ENCODE results near the gene TERT.

The TERT gene

DNA sequence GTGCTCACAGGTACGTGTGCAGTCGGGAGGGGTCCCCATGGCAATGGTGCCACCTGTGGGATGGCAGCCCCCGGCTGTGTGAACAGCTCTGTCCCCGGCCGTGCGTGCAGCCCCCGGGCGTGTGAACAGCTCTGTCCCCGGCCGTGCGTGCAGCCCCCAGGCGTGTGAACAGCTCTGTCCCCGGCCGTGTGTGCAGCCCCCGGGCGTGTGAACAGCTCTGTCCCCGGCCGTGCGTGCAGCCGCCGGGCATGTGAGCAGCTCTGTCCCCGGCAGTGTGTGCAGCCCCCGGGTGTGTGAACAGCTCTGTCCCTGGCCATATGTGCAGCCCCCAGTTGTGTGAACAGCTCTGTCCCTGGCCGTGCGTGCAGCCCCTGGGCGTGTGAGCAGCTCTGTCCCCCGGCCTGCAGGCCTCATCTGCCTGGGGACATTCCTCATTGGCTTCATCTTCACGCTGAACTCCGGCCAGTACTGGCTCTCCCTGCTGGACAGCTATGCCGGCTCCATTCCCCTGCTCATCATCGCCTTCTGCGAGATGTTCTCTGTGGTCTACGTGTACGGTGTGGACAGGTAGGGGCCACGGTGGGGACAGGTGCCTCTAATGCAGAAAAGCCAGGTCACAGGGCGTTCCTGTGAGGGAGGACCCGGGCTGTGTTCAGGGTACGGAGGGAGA lies 75.6 kb downstream of the TERT start:
- no peak for DNase-seq (ENCODE audit: low read depth)

DNA sequence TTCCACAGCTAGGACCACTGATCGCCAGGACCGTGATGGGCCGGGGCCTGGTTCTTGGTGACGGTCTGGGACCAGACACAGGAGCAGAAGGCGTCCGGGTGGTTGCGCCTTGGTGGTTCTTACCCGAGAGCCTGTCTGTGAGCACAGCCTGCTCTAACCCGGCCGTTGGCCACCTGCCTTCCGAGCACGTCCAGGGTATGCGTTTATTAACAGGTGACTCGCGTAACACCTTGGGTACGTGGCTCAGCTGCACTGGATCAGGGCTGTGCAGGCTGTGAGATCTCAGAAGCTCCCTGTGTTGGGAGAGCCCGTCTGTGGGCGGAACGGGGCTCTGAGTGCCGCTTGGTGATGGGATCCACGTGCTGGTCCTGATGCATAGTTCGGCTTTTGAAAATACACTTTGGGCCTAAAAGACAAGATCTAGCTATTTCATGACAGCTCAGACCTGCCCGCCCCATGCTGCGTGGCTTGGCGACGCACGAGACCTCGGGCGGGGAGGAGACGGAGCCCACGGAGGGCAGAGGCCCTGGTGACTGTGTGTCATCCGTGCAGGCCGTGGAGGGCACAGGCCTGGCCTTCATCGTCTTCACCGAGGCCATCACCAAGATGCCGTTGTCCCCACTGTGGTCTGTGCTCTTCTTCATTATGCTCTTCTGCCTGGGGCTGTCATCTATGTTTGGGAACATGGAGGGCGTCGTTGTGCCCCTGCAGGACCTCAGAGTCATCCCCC lies 76.4 kb downstream of the TERT start:
- no peak for DNase-seq (ENCODE audit: low read depth)

DNA sequence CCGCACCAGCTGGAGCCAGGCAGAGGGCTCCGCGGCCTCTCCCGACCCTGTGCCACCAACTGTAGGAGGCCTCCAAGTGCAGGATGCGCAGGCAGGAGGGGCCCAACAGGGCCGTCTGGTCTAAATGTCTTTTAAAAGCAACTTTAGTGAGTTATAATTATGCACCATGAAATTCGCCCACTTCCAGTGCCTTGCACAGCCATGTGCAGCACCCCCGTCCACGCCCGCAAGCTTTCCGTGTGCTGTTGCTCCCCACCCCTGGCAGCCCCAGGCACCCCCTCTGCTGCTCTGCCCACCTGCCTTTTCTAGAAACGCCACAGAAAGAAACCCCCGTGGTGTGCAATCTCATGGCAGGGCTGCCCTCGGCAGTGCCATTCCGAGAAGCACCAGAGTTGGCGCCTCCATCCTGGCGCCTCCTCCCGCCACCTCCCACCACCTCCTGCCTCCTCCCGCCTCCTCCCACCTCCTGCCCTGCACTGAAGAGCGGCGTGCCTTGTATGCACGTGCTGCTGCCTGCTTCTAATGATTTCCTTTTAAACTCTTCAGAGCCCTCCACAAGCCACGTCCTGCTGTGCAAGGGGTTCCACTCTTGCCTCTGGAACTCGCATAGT lies 77.2 kb downstream of the TERT start:
- no peak for DNase-seq (ENCODE audit: low read depth)

DNA sequence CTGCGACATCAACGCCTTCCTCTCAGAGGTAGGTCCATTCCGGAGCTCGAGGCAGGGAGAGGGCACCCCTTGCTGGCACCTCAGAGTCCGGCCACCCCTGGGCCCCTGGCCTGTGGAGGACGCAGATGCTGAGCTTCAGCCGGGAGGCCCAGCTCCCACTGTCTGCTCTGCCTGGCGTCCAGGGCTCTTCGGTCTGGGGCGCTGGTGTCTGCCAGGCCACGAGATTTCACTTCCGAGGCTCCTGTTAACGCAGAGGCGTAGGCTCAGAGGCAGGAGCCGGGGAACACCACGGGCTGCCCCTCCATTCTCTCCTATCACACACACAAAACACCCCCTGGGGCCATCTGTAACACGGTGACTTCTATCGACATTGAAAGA lies 78.0 kb downstream of the TERT start:
- DNase-seq (ENCODE audit: low read depth) = no peak

DNA sequence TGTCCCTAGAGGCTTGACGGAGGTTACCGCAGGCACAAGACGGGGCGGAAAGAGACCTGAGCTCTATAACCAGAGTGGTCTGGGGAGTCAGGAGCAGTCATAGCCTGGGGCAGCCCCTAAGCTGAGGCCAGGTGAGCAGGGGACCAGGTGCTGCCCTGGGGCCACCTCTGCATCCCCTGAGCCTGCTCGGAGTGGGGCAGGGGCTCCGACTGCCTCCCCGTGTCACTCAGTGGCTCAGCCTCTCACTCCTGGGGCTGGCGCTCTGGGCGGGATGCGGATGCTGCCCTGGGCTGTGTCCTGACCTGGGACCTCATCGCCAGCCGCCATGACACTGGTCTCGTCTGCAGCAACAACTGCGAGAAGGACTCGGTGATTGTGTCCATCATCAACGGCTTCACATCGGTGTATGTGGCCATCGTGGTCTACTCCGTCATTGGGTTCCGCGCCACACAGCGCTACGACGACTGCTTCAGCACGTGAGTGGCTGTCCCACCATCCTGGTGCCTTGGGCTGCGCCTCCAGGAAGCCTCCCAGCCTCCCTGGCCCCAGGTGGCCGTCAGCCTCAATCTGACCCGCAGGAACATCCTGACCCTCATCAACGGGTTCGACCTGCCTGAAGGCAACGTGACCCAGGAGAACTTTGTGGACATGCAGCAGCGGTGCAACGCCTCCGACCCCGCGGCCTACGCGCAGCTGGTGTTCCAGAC lies 78.5 kb downstream of the TERT start:
- no peak for DNase-seq (ENCODE audit: low read depth)

DNA sequence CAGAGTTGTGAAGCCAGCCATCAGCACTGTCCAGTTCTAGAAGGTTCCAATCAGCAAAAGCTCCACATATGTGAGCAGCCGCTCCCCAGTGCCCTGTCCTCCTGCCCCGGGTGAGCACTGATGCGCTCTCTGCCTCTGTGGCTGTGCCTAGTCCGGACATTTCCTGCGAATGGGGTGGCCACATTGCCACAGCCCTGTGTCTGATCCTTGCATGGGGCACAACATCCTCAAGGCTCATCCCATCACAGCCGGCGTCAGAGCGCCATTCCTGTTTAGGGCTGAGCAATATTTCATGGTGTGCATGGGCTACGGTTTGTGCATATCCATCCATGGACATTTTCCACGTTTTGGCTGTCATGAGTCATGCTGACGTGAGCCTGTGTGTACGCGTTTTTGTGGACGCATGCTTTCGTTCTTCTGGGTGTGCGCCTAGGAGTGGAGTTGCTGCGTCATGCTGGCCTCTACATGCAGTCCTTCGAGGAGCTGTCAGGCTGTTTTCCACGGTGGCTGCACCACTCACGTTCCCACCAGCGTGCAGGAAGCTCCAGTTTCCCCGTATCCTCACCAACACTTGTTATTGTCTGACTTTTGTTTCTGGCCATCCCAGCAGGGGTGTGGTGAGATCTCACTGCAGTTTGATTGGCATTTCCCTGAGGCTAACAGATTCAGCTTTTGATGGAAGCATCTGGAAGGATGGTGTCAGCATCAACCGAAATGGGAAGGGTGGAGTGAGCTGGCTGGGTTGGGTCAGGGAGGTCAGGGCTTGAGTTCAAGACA lies 79.4 kb downstream of the TERT start:
- no peak for DNase-seq (ENCODE audit: low read depth)

DNA sequence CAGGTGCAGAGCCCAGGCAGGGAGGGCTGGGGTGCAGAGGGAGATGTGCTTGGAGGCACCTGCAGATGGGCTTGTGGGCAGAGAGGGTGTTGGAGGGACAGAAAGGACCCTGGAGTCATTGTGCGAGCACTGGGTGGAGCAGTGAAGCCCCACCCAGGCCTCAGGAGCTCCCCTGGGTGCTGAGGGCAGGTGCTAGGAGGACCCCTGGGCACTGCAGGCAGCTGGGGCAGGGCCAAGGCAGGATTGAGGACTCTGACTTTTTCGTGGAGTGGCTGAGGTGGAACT lies 80.0 kb downstream of the TERT start:
- DNase-seq (ENCODE audit: low read depth) = no peak

DNA sequence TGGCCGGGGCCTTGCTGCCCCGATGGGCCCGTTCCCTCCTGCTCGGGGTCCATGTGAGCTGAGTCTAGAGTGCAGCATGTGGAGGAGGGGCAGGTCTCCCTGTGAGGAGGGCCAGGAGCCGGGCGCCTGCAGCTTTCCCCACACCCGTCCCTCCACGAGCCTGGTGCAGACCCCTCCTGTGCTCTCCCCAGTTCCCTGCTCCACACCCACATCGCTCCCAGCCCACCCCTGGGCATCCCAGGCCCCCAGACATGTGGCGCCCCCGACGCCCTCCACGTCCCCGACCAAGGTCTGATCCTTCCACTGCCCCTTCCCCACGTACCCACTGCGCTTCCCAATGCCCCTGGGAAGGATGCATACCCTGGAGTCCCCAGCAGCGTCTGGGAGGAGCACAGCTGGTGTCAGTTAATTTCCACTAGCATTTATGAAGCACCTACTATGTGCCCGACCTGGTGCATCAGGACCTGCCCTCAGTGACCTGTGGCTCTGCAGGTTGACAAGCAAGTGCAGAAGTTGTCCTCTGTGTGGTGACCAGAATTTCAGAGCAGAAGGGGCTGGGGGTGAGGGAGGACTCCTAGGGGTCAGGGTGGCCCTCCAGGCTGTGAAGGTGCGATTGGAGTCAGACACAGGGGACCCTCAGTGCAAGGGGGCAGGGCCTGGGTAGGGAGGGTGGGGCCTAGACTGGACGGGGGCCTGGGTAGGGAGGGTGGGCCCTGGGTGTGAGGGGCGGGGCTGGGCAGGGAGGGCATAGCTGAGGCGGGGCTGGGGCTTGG lies 80.5 kb downstream of the TERT start:
- DNase-seq (ENCODE audit: low read depth) = no peak

DNA sequence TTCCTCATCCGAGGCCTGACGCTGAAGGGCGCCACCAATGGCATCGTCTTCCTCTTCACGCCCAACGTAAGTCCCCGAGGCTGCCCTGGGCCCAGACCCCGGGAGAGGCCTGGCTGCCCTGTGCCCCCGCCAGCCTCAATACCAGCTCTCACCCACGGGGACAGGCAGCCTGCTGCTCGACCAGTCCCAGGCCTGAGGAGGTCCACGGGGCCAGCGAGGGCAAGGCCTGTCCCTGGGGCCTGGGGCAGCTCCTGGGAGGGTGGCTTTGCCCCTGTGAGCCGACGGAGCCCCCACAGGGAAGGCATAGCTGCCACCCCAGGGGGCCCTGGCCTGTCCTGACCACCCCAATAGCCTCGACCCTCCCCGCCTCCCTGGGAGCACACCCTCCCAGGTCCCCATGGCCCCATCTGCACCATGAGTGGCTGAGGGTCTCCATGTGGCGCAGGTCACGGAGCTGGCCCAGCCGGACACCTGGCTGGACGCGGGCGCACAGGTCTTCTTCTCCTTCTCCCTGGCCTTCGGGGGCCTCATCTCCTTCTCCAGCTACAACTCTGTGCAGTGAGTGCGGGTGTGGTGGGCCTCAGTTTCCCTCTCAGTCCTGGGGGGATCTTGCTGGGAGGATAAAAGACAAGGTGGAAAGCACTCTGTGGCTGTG lies 81.2 kb downstream of the TERT start:
- no peak for DNase-seq (ENCODE audit: low read depth)

DNA sequence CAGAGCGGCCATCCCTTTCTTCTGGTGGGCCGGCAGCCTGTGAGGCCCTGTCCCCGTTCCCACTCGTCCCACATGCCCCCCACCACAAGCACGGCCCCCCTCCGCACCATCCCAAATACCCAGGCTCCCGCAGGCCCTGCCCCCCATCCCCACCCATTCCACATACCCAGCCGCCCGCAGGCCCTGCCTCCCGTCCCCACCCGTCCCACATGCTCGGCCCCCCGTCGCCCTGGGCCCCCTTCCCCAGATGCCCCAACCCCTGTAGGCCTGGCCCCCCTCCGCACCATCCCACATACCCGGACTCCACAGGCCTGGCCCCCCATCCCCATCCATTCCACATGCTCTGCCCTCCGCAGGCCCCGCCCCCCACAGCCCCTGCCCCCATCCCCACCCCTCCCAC lies 82.0 kb downstream of the TERT start:
- DNase-seq (ENCODE audit: low read depth) = no peak

DNA sequence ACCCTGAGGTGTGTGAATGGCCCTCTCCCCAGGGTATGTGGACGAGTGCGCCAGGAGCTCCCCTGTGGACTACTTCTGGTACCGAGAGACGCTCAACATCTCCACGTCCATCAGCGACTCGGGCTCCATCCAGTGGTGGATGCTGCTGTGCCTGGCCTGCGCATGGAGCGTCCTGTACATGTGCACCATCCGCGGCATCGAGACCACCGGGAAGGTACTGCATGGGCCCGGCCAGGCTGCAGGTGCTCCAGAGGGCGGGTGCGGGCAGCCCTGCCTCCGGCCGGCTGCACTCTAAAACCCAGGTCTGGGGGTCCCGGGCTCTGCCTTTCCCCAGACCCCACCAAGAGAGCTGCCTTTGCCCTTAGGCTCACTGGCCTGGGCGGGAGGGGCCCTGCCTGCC lies 82.6 kb downstream of the TERT start:
- no peak for DNase-seq (ENCODE audit: low read depth)

DNA sequence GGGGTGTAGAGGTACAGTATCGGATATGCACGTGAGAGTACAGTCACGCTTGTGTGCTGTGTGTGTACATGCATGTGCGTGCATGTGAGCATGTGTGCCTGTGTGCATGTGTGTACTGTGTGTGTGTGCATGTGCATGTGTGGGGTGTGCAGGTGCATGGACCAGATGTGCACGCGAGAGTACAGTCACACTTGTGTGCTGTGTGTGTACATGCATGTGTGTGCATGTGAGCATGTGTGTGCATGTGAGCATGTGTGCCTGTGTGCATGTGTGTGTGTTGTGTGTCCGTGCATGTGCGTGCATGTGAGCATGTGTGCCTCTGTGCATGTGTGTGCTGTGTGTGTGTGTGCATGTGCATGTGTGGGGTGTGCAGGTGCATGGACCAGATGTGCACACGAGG lies 83.2 kb downstream of the TERT start:
- DNase-seq (ENCODE audit: low read depth) = no peak

DNA sequence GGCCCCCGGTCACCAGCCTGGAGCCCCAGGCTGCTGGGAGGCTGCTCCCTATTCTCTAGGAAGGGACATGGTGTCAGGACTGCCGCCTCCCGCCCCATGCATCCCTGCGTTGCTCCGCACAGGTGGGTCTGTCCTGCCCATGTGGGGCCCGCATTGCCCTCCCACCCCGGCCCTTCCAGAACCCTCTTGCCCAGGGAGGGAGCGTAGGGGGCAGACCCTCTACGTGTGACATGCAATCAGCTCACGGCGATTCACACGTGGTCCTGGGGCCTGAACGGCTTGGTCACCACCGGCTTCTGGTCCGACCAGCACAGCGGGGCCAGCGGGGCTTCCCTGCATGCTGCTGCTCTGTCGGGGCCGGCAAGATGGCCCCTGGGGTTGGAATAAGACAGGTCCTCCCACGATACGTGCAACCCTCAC lies 84.0 kb downstream of the TERT start:
- DNase-seq (ENCODE audit: low read depth) = no peak

DNA sequence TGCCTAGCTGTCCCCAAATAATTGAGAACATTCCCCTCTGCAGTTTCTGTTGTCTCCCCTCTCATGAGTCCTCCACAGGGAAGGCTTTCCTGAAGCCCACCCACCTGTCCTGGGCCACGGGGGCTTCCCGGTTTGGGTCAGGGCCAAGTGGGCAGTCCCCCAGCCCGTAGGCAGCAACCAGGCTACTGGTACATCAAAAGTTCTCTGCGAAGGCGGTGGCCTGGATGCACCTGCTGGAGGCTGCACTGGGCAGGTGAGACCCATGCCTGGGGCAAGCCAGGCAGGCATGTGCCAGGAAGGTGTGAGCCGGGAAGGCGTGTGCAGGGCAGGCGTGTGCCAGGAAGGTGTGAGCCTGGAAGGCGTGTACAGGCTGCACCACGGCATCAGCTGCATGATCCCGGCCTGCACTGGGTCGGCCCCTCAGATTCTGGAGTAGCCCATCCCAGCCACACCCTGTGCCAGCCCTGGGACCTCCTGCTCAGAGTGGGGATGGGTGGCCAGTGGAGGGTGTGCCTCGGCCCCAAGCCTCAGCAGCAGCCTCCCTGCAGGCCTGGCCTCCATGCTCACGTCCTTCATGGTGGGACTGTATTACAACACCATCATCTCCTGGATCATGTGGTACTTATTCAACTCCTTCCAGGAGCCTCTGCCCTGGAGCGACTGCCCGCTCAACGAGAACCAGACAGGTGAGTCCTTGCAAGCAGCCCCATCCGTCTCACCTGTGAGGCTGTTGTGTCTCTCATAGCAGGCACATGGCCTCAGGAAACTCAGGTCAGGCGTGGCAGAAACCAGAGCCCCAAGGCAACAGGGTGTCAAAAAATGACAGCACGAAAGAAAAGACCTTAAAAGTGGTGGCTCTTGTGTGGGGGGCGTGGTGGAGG lies 84.7 kb downstream of the TERT start:
- DNase-seq (ENCODE audit: low read depth) = no peak

DNA sequence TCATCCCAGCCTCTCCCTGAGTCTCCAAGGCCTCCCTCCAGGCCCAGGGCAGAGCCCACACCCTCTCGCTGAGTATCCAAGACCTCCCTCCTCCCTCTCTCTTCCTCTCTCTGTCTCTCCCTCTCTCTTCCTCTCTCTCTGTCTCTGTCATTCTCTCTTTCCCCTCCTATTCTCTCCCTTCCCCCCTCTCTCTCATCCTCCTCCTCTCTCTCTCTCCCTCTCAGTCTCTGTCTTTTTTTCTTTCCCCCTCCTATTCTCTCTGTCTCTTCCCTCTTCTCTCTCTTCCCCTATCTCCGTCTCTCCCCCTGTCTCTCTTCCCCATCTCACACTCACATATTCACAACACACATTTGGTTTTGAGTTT lies 85.4 kb downstream of the TERT start:
- no peak for DNase-seq (ENCODE audit: low read depth)

DNA sequence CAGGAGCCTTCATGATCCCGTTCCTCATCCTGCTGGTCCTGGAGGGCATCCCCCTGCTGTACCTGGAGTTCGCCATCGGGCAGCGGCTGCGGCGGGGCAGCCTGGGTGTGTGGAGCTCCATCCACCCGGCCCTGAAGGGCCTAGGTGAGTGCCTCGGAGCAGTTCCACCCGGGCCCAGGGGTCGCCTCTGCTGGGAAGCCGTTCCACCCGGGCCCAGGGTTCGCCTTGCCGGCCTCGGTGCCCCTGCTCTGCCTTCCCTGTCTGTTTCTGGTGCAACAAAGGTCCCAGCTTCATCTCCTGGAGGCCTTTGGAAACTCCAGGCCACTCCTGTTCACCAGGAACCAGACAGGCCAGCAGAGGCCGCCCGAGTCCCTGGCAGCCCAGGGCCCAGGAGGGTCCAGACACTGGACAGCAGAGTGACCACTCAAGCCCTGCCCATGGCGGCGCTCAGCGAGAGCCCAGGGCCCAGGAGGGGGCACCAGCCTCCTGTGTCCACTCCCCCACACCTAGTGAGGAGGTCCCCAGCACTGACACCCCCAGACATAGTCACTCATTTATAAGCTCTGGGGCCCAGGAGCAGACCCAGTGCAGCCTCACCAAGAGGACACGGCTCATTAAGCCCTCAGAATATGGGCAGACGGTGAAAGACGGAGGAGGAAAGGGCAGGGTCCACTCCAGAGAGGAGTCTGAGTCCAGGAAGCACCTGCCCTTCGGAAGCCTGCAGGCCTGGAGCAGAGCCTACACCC lies 86.0 kb downstream of the TERT start:
- DNase-seq (ENCODE audit: low read depth) = no peak

DNA sequence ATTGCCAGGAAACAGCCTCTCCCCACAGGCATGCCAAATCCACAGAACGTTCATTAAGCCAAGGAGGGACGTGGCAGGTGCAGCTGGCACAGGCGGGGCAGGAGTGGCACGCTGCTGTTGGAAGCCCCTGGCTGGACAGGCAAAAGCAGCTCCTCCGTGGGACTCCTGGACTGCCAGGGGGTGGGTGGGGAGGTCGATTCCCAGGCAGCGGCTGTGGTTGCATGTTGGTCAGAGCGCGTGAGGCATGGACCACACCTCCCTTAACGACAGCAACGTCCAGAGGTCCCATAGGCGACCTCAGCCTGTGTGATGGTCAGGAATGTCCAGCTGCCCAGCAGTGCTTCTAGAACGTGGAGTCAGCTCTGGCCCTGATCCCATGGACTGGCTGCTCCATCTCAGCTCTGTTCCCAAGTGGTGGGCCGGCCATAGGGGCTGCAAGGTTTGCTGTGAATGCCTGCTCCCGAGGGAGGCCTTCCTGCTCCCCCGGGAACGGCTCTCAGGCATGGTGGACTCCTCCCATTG lies 86.6 kb downstream of the TERT start:
- DNase-seq (ENCODE audit: low read depth) = no peak

DNA sequence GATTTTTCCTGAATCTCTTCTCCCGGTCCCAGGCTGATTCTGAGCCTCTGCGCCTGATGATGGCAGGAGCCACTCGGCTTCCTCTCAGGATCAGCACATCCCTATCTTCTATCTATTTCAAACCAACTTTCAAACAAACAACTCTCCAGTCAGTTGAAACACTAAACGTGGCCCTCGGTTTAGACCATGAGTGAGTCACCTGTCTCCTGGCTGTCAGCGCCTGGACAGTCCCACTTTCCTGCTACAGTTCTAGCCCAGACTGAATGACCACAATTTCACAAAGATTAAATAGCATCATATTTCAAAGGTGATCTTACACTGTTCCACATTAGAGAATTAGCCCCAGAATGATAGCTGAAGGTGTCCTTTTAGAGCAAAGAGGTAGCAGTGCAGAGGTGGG lies 87.3 kb downstream of the TERT start:
- DNase-seq (ENCODE audit: low read depth) = no peak
